RWPE1 (cell line): ENCODE results near the gene PCDHA7.
"Not testable (repeated sequence)": the region's sequence is repeated elsewhere in the genome, so short reads cannot be mapped to it uniquely, and the experiment has no call there.

Experiments used
- CTCF ChIA-PET: fragments of 350-600 bp; sonication (Branson Sonifier 250); formaldehyde crosslinking; extraction: SDS; loops from one replicate; lab custom pipeline; 2021; lab: Yijun Ruan, JAX
- POLR2A ChIA-PET: fragments of 400-600 bp; formaldehyde crosslinking; extraction: SDS; loops from one replicate; lab custom pipeline; 2020; ENCODE audit warnings: antibody characterized with exemption; ENCODE audit not compliant: low non-redundant PET; lab: Yijun Ruan, JAX
- DNase-seq: peaks from one replicate; pipeline ENCODE4 v3.0.0; 2012; ENCODE audit warnings: low spot score
- H3K27ac ChIP-seq: fragments of 450-650 bp; 2 replicates; pipeline ENCODE4 v1.5.1; 2017
- TF ChIP-seq, protein P1 (sequence below): fragments of 450-650 bp; conservative IDR thresholded peaks from 2 replicates; pipeline ENCODE4 v1.5.1; 2017; ENCODE audit warnings: low read depth, mild to moderate bottlenecking

Gene PCDHA7

DNA sequence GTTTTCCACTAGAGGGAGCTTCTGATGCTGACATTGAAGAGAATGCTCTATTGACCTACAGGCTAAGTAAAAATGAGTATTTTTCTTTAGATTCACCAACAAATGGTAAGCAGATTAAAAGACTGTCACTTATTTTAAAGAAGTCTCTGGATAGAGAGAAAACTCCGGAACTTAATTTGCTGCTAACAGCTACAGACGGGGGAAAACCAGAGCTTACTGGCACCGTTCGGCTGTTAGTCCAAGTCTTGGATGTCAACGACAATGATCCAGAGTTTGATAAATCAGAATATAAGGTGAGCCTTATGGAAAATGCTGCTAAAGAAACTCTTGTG, 35.5 kb downstream of the PCDHA7 start:
- ChIA-PET POLR2A (no interaction called here), CTCF (interaction anchor here (0.6 to 2.6 kb wide), 13 partner anchors 10 to 1585 kb away, joined by 3 to 27 read pairs (median 4); partner anchors contain the start of genes PCDHA13, PCDHA8 and PCDHAC1)
- H3K27ac ChIP-seq = no peak overlapping the region
- DNase-seq = no peak
- TF ChIP-seq, protein P1, sequence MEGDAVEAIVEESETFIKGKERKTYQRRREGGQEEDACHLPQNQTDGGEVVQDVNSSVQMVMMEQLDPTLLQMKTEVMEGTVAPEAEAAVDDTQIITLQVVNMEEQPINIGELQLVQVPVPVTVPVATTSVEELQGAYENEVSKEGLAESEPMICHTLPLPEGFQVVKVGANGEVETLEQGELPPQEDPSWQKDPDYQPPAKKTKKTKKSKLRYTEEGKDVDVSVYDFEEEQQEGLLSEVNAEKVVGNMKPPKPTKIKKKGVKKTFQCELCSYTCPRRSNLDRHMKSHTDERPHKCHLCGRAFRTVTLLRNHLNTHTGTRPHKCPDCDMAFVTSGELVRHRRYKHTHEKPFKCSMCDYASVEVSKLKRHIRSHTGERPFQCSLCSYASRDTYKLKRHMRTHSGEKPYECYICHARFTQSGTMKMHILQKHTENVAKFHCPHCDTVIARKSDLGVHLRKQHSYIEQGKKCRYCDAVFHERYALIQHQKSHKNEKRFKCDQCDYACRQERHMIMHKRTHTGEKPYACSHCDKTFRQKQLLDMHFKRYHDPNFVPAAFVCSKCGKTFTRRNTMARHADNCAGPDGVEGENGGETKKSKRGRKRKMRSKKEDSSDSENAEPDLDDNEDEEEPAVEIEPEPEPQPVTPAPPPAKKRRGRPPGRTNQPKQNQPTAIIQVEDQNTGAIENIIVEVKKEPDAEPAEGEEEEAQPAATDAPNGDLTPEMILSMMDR = peak; percentile 25; the same call in 1 of the 2 replicates

DNA sequence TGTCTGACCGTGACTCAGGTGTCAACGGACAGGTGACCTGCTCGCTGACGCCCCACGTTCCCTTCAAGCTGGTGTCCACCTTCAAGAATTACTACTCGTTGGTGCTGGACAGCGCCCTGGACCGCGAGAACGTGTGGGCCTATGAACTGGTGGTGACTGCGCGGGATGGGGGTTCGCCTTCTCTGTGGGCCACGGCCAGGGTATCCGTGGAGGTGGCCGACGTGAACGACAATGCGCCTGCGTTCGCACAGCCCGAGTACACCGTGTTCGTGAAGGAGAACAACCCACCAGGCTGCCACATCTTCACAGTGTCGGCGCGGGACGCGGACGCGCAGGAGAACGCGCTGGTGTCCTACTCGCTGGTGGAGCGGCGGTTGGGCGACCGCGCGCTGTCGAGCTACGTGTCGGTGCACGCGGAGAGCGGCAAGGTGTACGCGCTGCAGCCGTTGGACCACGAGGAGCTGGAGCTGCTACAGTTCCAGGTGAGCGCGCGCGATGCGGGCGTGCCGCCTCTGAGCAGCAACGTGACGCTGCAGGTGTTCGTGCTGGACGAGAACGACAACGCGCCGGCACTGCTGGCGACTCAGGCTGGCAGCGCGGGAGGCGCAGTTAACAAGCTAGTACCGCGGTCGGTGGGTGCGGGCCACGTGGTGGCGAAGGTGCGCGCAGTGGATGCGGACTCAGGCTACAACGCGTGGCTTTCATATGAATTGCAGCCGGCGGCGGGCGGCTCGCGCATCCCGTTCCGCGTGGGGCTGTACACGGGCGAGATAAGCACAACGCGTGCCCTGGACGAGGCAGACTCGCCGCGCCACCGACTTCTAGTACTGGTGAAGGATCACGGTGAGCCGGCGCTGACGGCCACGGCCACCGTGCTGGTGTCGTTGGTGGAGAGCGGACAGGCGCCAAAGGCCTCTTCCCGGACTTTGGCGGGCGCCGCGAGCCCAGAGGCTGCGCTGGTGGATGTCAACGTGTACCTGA, 36.4 kb downstream of the PCDHA7 start:
- DNase-seq = no peak
- no peak overlapping the region for H3K27ac ChIP-seq
- ChIA-PET CTCF (interaction anchor here (1.2 to 1.9 kb wide), 2 partner anchors 9 to 29 kb away, joined by 4 to 19 read pairs; partner anchors contain the start of gene PCDHA8), POLR2A (no interaction called here)
- TF ChIP-seq, protein P1 = no peak

DNA sequence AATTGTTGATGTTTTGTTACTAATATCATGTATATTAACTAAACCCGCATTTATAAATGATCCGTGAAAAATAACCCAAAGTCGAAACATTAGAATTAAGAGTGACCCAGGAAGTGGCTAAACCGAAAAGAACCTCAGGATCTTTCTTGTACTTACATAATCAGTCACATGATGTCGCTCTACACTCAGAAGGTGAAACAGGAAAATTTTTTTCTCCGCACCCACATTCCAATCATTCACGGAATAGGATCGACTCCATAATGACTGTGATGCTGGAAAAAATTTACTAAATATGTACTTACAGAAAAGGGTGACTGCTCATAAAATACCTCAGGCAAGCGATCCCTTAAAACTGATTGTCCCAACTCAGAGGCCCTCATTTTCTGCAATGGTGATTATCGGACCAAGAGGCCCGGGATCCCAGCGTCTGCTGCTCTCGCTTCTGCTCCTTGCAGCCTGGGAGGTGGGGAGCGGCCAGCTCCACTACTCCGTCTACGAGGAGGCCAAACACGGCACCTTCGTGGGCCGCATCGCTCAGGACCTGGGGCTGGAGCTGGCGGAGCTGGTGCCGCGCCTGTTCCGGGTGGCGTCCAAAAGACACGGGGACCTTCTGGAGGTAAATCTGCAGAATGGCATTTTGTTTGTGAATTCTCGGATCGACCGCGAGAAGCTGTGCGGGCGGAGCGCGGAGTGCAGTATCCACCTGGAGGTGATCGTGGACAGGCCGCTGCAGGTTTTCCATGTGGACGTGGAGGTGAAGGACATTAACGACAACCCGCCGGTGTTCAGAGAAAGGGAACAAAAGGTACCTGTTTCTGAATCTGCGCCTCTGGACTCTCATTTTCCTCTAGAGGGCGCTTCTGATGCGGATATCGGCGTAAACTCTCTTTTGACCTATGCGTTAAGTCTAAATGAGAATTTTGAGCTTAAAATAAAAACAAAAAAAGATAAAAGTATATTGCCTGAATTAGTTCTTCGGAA, 41.3 kb downstream of the PCDHA7 start, which contains the start of gene PCDHA12:
PCDHA12 (plus strand) TSS at position 224 of the 981 bp plus-strand sequence; CDS start at position 389, 165 bp downstream.
- H3K27ac ChIP-seq = no peak within 1 kb of the TSS
- ChIA-PET POLR2A (no interaction called here), CTCF (interaction anchor here (0.6 to 2.5 kb wide), 9 partner anchors 16 to 192 kb away, joined by 3 to 21 read pairs (median 4); partner anchors contain the start of gene PCDHAC1)
- peak; percentile 54 for DNase-seq
- TF ChIP-seq, protein P1 = peak; percentile 12; the same call in 1 of the 2 replicates

GRCh38 chr5:140876541-140877261, 42.6 kb downstream of the PCDHA7 start:
- H3K27ac ChIP-seq, POLR2A ChIA-PET, DNase-seq: not testable (repeated sequence)
- CTCF ChIA-PET = interaction anchor here (0.6 to 2.5 kb wide), 4 partner anchors 122 to 452 kb away, joined by 3 to 21 read pairs (median 4); no protein-coding TSS in a partner anchor

DNA sequence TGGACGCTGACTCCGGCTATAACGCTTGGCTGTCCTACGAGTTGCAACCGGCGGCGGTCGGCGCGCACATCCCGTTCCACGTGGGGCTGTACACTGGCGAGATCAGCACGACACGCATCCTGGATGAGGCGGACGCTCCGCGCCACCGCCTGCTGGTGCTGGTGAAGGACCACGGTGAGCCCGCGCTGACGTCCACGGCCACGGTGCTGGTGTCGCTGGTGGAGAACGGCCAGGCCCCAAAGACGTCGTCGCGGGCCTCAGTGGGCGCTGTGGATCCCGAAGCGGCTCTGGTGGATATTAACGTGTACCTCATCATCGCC, 43.2 kb downstream of the PCDHA7 start:
- DNase-seq = no peak
- ChIA-PET POLR2A (no interaction called here), CTCF (interaction anchor here (1.0 kb wide), 1 partner anchor 451 kb away, joined by 5 read pairs; no protein-coding TSS in a partner anchor)
- TF ChIP-seq, protein P1 = no peak
- H3K27ac ChIP-seq = no peak overlapping the region
